COLO668 (cell line): ENCODE measurements around the gene GALNTL6.
"Not testable (repeated sequence)": the region's sequence is repeated elsewhere in the genome, so short reads cannot be mapped to it uniquely, and the experiment has no call there.

ENCODE experiments used
- DNase-seq: peaks from one replicate; lab custom pipeline; 2025; ENCODE audit not compliant: unreplicated experiment; lab: John Stamatoyannopoulos, UW

GALNTL6 gene

GRCh38 chr4:172709376-172709775 lies 896.2 kb downstream of the GALNTL6 start:
- no peak for DNase-seq

DNA sequence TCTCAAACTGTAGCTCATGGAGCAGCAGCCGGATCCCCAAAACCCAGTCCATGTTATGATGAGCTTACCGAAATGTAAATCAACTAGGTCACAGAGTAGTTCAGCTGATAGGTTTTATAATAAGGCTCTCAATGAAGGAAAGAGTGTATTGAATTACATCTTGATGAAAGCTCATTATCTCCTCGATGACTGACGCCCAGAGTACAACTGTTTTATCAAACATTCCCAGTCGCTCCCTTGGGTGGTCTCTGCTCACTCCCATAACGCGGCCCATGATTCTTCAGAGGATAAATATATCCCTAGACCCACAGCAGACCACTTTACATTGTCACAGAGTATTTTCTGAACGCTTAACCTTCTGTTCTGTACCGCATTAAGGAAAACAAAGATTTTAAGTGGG lies 903.1 kb downstream of the GALNTL6 start:
- no peak for DNase-seq

DNA sequence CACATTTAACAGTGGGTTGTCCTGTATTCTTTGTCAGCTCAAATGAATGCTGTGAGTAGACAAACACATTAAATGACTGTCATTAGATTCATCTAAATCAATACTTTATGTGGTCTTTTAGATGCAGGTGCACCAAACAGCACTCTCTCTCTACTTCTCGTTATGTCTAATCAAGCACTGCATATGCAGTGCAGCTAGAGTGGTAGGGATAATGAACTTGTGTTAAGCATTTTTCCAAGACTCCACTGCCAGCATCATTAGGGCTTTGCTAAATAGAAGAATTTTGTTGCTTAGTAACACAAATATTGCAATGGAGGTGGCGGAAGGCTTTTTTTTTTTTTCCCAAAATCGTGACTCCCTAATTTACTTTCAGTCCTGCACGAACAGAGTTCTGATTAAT lies 908.5 kb downstream of the GALNTL6 start:
- DNase-seq = no peak

DNA sequence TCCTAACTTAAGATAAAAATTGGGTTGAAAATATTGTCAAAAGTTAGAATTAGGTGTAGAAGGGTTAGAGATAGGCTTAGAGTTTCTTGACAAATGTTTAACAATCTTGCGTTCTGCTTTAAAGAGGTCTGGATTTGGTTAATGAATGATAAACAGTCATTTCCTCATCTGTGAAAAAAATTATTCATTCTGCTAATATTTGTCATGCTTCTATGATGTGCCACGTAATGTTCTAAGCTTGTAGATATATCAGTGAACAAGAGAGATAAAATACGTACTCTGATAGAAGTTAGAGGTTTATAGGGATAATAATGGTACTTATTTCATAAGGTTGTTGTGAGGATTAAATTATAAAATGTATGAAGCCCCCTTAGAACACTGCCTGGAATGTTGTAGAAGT lies 912.4 kb downstream of the GALNTL6 start:
- DNase-seq = no peak

GRCh38 chr4:172726001-172726423 lies 912.8 kb downstream of the GALNTL6 start:
- no peak for DNase-seq

- no peak for DNase-seq
These were observed 914.4 kb downstream of the GALNTL6 start for GRCh38 chr4:172727631-172728030.

DNA sequence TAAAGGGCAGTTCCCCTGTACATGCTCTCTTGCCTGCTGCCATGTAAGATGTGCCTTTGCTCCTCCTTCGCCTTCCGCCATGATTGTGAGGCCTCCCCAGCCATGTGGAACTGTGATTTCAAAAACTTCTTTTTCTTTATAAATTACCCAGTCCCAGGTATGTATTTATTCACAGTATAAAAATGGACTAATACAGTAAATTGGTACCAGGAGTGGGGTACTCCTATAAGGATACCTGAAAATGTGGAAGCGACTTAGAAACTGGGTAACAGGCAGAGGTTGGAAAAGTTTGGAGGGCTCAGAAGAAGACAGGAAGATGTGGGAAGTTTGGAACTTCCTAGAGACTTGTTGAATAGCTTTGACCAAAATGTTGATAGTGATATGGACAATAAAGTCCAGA lies 920.4 kb downstream of the GALNTL6 start:
- not testable (repeated sequence) for DNase-seq

- DNase-seq = no peak
These were observed 921.4 kb downstream of the GALNTL6 start for GRCh38 chr4:172734555-172734954.

DNA sequence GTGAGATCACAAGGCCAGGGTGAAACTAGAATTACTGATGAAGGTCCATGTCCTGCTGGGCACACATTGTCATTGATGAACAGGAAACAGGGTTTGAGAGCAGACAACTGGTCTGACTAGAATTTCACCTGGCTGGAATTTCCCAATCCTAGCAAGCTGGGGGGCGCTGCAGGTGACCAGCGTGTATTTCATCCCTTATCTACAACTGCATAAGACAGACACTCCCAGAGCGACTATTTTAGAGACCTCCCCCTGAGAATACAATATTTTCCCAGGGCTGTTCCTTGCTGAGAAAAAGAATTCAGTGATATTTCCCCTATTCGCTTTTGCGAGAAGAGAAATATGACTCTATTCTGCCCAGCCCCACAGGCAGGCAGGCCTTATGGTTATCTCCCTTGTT lies 922.8 kb downstream of the GALNTL6 start:
- no peak for DNase-seq

- no peak for DNase-seq
These were observed 927.2 kb downstream of the GALNTL6 start for GRCh38 chr4:172740434-172740833.

- DNase-seq = no peak
These were observed 937.7 kb downstream of the GALNTL6 start for GRCh38 chr4:172750910-172751309.

DNA sequence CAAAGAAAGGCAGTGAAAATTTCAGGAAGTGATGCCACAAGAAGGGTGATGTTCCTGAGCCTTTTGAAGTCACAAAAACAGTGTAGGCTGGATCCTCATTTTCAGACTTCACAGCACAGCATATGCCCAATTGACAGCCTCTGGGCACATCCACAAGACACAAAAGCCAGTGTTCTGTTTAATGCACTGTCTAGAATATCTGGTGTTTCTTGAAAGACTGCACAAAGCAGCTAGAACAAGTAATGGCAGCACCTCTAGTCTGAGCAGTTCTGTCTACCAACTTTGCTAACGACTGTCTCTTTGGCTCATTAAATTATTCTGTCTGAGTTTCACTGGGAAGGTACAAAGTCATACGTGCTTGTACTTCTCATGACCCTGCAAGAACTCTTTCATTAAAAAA lies 938.3 kb downstream of the GALNTL6 start:
- DNase-seq = no peak

DNA sequence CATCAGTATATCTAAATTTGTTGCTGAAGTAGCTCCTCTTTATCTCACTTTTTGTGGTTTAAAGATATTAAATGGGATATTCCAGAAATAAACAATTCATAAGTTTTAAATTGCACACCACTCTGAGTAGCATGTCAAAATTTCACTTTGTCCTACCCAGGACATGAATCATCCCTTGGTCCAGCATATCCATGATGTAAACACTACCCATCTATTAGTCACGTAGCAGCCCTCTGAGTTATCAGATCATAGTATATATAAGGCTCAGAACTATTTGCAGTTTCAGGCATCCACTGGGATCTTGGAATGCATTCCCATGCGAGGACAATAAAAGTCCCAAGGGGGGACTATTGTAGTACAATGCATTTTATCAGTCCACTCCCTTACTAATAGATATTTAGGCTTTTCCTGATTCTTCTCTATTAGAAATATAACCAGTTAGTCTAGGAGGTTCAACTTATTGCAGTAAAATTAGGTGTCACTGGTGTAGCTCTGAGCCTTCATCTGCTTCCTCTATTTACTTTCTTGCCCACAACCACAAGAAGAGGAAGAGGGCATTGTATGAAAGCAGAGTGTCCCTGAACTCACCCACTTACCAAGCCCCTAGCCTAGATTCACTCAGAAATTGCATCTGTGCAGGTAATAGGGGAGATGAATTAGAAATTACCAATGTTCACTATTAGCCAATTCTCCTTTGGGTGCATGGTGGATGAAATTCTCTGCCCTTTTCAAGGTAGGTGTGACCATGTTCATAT lies 945.6 kb downstream of the GALNTL6 start:
- no peak for DNase-seq

DNA sequence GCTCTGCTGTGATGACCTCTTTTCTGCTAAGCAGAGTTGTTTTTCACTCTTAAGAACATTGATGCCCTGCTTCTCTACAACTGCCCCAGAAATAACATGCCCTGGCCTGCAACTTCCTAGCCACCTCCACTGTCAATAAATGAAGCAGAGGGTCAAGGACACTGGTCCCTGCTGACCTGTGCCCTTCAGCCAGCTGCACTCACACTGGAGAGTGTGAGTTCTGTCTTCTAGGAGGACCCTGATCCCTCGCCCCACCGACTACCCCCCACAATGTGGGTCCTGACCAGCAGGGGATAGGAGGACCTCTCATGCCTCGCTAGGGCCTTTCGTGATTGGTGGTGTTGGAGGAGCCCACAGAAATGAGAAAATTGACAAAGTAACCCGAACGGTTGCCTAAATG lies 947.3 kb downstream of the GALNTL6 start:
- no peak for DNase-seq

DNA sequence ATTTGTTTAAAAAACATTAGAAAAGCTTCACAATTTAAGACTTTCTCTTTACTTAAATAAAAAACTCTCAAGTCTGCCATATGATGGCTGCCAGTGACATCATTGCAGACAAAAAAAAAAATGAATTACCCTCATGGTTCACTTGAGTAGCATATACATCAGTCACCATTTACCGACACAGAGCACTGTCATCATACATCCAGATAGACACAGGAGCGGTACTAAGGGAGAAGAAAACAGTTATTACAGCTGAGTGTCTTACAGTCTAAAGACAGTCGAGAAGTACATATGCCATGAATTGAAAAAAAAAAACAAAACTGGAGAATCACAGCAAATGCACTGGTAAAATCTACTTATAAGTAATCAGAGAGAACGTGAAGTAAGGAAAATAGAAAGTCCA lies 949.7 kb downstream of the GALNTL6 start:
- no peak for DNase-seq

DNA sequence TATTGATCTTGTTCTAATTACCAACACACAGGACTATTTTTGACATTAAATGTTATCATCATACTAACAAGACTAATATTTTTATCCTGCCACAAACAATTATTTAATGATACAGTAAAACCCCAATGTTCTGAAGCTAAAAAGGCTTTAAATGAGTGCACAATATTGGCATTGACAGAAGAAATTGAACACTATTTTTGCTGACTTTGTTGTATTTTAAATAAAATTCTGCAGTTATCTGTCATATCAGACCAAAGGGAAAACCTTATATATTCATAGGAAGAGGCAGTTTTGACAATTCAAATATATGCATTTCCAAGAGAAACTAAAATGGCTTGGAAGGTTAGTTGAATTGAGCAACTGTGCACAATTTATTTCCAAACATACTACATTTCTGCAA lies 957.6 kb downstream of the GALNTL6 start:
- DNase-seq = no peak

GRCh38 chr4:172772781-172773180 lies 959.6 kb downstream of the GALNTL6 start:
- DNase-seq = no peak

GRCh38 chr4:172776203-172776861 lies 963.1 kb downstream of the GALNTL6 start:
- DNase-seq = no peak

- no peak for DNase-seq
These were observed 964.7 kb downstream of the GALNTL6 start for GRCh38 chr4:172777729-172778431.

- no peak for DNase-seq
These were observed 965.4 kb downstream of the GALNTL6 start for GRCh38 chr4:172778583-172778982.

DNA sequence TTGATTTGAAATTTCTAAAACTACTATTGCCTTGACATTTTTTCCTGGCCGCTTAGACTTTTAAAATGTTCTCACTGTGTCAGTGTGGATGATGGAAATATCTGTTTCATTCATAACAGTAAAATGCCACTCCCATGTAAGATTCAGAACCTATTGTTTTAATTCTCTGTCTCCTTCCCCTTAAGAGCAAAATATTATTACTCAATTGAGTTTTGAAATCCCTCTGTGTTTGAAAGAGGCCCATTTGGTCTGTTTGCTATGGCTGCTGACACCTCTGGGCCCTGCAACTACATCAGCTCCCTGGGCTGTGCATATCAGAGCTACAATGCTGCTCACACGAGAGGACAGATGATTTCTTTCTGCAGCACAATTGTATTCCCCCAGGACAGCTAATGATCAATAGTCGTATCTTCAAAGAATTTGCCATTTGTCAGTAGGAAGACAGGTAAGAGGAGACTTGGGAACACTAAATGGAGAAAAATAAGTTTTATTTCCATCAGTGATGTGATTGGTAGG lies 967.4 kb downstream of the GALNTL6 start:
- DNase-seq = no peak

DNA sequence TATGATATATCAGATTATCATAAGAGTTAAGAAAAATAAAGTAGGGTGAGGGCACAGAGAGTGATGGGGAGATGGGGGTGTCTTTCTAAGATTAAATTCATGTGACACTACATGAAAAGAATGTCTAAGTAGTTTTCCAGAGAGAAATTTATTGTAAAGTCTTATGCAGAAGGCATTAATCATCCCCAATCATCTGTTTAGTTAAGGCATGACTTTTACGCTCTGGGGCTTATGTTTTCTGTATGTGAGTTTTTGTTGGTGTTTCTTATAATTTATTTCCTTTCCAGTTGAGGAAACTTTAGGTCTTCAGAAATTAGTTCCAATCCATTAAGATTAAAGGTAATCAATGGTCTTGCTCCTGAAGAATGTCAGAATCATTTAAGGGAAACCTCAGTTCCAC lies 972.4 kb downstream of the GALNTL6 start:
- no peak for DNase-seq
